GM19397 (cell line): ENCODE data around the gene GLI3.

ENCODE experiments used
- ATAC-seq: cut with Tn5 transposase; IDR thresholded peaks from one replicate; pipeline ENCODE4 v1.9.1; 2021; ENCODE audit warnings: mild to moderate bottlenecking, moderate library complexity; ENCODE audit not compliant: unreplicated experiment

Gene GLI3

DNA sequence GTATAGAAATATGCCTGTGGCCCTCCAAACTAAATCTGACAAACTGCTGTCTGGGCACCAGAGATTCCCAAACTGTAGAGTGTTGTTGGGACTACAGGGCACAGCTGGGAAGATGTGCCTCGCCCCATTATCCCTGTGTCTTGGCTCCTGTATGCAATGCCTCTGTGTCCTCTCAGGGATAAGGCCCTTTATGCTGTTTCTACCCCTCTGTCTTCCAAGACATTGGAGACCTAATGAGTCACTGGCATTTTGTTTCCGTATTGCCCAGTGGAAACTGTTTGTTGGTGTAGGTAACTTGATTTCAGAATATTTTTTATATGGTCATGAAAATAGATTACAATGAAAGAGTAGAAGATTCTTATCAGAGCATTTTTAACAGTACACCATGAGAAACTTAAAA, 183.2 kb downstream of the GLI3 start:
- no peak for ATAC-seq

DNA sequence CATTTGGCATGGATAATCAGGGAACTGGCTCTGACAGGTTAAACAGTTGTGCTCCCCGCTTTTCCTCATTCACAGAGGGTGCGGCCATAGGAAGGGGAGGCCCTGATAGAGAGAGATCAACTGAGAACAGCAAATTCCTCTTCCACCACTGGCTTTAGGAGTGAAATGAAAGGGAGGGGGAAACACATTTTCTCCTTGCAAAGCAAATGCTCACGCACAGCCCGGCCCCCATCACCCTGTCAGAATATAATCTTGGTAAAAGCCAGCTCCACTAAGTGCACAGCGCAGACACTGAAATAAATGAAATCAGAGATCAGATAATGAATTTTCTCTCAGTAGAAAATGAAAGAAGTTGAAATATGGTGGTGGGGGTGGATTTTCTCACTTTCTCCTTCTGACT, 187.2 kb downstream of the GLI3 start:
- ATAC-seq: no peak

DNA sequence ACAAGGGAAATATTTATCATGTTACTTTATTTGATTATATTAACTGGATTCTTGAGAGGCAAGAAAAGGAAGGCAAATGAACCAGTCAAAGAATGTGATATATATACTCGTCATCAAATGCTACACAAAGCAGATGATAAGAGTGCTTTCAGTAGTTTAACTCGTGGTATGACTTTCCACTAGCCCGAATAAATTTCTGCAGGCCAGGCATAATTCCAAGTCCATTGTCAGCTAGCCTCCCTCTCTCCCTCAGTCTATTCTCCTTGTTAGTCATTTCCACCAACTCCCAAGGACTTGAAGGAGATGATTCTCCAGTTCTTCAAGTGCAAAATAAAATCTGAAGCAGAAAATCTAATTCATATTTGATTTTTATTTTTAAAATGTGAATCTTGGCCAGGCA, 190.5 kb downstream of the GLI3 start:
- ATAC-seq: no peak

DNA sequence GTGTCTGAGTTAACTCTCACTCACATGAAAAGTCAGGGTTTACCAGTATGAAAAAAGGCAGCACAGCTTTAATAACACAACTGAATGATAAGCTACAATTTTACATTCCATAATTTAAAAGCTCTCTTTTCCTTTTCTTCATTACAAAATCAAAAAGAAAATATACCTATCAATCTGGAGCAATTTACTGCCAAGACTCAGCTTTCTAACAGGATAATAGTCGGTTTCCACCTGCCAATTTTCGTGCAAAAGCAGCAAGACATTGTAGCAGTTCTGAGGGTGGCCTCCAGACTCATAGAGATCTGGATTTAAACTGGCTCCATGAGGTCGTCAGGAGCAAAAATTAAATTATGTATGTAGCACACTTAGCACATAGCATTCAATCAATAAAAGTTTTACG, 191.0 kb downstream of the GLI3 start:
- ATAC-seq: no peak

DNA sequence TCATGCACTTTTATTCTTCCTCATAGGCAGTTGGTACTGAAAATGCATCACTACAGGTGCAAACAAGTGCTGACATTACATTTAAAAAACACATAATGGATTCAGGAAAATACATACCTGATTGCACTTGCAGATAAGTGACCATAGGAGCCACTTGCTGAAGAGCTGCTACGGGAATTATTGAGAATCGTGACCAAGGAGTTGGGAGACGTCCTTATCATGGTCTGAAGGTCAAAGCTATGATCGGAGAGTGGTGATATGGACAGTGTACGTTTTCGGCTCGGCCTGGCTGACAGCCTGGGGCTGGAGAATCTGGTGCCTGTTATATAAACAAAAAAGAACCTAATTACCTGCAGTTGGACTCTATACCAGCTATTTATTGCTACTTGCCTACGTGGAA, 197.1 kb downstream of the GLI3 start:
- ATAC-seq: no peak

DNA sequence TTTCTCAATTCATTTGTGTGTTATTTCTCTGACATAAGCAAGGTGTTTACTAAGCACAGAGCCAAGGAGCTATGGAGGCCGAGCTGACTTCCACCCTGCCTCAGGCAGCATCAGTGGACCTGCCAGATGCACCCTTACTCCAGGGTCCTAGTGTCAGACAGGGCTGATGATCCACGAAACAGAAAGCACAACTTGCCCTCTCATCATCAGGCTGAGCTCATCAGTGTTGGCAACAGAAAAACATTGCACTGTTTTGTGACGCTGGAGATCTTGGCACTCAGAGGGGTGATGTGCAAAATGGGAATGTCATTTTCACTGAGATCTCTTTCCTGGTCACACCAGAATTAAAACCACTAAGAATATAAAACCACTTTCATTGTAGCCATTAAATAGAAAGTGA, 201.8 kb downstream of the GLI3 start:
- no peak for ATAC-seq

DNA sequence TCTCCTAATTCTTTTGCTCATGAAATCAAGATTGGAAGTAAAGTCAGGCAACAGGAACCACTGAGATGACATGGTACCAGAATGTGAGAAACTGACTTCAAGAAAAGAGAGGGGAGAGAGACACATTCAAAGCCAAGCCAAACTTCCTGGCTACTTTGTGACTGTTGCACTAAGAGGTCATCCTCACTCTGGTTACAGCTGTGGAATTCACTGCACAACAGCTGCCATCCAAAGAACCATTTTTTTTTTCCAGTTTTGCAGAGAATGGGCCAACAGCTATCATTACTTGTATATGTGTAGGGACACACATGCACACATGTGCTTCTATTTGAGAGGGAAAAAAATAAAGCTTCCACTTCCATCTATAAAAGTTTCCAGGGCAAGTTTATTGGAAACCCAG, 203.5 kb downstream of the GLI3 start:
- ATAC-seq: no peak

DNA sequence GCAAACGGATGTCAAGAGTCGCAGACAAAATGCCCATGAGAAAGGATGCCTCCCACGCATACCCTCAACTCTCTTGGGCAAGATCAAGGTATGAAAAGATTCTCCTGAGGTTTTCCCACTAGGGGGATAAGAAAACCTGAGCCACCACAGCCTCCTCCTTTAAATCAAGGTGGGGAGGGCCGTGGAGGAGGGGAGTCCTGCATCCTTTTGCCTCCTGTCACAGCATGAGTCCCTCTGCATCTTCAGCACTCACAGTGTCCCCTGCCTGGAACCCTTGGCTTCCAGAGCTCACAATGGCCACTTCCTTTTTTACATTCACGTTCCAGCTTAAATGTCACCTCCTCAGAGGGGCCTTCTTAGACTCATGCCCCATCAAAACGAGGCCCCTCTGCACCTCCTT, 207.6 kb downstream of the GLI3 start:
- ATAC-seq: no peak

DNA sequence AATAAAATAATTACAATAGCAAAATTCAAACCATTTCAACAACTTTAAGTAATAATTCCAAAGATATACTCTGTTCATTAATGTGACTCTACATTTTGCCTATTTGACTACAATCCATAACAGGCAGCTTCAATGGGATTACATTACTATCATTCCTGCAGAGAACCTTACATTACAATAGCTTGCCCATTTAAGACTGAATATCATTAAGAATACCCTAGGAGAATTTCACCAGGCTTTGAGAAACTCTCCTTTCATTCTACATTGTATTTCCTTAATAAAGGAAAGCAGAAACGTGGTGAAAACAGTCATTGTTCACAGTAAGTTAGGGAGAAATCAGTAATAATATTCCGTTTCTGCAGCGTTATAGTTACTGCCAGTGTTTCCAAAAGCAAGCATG, 209.5 kb downstream of the GLI3 start:
- ATAC-seq: no peak

DNA sequence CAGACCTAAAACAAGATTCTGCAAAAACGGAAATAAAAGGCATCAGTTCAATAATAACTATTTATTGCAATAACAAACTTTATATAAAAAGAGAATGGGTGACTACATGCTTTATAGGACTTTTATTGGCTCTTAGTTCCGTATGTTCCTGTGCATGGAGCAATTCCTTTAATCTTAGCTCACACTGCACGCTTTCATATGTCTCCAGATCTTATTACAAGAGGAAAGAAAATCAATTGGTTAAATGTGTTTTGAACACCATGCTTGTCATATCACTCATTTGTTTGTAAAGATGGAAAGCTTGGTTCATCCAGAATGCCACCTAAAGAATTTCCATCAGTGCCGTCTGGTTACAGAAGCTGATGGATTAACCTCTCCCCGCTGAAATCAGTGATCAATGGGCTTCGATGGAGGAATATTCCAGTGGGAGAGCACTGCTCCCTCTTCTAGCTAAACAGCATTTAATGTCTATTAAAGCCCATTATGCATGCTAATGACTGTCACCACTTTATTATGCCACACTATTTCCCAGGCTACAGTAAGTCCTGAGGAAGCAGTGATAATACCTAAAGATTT, 210.3 kb downstream of the GLI3 start:
- ATAC-seq: no peak

DNA sequence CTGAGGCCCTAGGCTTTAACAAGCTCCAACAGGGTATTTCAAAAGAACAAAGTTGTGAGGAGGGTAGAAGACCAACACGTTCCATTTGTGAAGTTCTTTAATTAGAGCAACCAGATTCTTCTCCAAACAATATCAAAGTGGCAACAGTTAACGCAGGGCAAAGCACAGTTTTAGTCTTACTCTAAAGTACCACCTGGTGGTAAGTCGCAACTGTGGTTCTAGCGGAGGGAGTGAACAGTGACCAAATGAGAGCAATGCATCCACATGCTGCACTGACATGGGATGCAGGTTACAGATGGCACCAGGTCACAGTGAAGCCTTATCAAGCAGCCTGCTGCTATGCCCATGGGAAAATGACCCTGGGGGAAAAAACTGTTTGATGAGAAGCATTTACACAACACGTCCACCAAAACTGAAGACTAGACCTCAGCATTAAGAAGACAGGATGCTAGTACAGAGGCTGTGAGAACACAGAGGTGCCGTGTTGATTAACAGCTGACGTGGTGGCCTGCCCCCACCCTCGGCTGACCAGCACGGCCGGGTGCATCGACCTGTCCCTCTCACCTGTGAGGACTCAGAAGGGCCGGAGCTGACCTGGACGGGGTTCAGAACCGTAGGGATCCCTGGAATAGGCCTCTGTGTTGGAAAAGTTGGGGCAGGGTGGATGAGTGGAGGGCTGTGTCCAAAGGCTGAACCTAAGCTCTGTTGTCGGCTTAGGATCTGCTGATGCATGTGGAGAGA, 211.2 kb downstream of the GLI3 start:
- ATAC-seq: no peak

DNA sequence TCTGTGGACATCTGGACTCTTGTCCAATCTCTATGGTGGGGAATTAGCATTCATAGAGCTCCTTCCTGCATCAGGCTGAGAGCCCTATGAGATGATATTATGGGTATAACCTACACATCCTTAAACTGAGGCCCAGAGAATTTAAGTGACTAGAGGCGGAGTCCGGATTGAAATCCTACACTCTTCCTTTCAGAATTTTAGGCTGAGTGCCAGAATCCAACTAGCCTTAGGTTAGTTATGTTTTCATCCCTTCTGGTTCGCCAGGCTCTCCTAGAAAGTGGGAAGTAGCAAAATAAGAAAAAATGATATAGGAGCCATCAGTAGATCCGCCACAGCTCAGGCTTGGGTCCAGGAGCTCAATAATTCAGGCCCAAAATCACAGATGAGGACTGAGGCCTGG, 212.5 kb downstream of the GLI3 start:
- ATAC-seq: no peak

DNA sequence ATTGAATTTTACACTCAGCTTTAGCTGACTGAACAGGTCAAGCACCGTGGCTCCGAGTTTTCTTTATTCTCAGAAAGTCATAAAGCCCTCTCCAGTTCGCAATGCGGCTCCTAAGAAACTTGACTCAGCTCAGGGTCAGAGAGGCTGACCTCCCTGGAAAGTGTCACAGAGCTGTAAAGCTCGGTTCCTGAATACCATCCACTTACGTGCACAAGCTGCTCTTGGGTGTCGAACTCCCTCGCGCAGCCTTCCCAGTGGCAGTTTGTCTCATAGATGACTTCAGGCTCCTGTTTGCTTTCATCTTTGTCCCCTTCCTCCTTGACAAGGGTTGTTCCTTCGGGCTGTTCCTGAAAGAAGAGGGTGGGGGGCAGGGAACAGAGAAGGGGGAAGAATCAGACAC, 213.7 kb downstream of the GLI3 start:
- ATAC-seq: no peak

DNA sequence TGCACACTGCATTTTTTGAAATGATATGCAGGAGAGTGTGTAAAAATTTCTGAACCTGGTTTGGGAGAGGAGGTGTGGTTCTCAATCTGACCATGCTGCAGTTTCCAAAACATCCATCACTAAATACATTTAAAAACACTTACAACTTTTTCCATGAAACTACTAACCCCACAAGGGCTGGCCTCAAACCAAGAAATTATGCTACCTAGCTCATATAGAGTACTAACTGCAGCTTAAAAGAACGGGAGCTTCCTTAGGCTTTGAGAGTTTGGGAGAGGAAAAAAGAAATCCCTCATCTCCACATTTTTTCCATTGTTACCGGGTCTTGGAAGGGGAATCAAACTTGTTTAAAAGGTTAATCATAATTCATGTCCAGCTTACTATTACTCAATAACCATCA, 214.2 kb downstream of the GLI3 start:
- ATAC-seq: no peak

DNA sequence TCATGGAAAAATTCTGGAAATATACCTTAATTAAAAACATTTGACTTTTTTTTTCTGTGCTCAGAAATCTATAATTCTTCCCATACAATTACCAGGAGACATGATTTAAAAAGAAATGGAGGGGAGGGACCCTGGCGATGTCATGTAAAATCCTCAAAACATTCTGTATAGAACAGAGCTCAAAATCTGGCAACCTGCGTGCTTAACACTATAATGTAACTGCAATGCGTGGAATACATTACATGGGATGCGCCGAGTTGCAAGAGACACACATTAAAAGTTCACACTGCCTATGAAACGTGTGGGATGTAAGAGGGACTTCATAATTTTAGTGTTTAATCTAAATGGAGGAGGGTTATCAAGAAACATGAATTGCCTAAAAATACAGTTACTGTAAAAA, 215.0 kb downstream of the GLI3 start:
- ATAC-seq: no peak

DNA sequence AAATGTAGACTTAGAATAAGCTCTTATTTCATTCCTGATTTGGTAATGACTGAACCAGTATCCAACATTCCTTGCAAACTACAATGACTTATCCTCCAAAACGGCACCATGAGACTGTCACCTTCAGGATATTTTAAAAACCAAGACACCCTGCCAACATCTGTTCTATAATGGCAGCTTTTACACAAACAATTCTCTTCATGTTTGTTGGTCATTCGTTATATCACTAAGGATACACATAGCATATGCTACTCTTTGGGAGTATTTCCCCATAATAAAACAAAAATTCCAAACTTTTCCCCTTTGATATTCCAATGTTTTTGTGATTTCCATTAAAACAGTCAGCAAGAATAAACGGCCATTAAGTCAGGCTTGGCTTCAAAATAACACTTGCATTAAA, 215.4 kb downstream of the GLI3 start:
- no peak for ATAC-seq

DNA sequence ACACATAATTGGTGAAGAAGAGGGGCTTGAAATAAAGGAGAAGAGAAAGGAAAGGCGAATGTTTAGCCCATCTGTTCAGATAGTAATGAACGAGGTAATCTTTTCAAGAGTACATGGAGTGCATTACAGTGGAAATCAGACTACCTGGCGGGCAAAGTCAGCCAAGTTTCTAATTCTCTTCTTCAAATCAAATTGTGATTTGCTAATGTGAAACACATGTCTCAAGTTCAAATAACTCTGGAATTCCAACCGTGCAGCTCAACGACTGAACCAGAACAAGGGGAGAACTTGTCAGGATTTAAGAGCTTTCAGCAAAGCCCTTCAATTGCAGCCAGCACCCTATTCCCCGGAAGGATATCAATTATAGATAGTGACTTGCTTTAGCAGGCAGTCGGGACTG, 216.9 kb downstream of the GLI3 start:
- no peak for ATAC-seq

DNA sequence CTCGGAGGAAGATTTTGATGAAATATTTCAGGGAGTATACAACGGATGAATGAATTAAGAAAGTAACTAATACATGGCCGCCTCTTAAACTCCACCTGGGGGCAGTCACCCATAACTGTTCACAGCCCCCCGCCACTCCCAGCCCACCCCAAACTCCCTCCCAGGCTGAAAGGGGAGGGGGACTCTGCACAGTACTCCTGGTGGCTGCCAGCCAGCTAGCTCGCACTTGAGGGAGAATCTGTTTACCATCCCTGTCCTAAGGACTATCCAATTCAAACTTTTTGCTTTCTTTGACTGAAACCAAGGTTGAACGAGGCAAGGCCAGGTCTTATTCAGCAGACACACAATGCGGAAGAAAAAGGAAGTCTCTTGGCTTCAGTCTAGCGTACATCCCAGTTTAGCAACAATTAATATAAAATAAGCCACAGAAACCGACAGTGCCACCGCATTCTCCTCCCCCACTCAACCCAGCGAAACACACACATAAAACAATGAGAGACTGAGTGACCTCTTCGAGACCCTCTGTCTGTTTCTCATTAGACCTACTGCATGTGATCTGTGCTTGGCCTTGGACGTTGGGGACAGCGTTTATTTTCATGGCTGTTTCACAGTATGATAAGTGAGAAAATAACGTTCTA, 219.5 kb downstream of the GLI3 start:
- no peak for ATAC-seq

DNA sequence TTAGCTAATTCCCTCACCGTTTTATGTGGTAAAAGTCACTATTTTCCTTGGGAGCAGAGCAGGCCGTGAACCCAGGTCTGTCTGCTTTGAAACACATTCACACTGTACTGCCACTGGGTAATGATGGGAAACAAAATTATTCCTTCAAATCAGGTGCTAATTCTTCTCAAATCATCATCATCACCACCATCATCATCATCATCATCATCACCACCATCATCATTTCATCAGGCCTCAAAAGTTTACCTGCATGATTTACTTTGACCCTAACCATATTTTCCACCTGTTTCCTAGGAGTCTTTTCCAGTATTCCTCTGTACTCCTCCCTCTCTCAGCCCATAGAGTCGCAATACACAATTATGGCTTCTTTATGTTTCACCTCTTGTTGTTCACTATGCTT, 220.5 kb downstream of the GLI3 start:
- no peak for ATAC-seq

DNA sequence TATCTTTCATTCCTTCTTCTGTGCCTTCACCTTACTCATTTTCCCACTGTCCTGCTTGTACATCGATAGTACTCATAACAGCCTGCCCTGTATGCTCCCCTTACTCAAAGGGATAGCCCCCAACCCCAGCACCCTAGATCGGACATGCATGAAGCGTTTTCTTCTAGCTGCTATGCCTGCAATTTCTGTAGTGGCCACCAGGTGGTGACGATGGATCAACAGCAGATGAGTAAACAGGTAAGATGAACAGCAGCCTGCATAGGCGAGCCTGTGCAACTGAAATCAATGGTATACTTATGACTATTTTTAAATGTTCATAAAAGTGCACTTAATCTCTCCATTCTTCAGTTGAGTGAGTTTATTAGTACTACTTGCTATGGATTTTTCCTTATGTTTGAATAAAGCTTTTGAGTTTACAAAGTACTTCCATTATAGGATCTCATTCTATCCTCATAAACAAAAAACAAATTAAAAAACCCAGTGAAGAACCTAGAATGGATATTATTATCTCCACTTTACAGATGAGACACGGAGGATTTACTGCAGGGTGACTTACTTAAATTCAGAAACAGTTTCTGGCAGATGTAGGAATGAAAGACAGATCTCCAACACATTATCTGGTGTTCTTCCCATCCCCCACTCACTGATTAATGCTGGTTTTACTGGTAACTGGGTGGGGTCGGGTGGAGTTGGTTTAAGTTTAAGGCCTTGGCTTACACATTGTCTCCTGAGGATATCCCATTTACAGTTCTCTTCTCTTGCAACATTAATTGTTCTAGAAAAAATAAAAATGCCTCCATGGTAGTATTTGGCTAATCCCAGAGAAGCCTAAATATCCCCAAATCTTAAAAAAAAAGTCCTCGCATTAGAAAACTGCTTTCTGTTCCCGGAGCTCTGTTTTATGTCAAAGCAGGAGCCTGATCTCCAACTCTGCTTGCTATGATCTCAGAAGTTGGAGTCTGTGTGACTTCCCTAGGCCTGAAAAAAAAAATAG, 222.1 kb downstream of the GLI3 start:
- no peak for ATAC-seq

DNA sequence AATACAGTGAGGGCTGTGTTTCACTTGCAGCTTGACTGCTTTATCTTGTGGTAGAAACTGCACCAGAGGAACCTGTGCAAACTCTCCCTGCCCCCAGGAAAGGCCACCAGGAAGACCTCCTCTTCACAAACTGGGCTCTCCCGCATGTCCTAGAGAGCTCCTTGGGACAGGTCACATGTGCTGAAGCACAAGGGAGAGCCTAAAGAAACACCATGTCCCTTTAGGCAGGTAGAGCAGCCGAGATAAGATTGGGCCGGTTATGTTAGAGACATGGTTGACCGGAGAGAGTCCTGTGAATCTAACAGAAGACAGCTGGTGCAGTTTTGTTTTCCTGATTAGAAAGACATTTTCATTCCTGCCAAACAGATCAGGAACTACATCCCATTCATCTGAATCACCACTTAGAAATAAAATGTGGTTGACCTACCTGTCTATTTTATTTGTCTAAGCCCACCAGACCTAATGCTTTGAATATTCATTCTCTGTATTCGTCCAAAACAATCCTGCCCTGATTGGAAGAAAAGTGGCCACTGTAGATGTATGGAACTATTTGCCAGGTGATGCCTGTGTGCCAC, 224.1 kb downstream of the GLI3 start:
- ATAC-seq: no peak
